Astrocyte of the cerebellum (primary cell): ENCODE results near the gene ARVCF.

Experiments used
- DNase-seq: peaks from one replicate; pipeline ENCODE4 v3.0.0-alpha.2; 2011; ENCODE audit warnings: low read depth
- H3K4me3 ChIP-seq: 2 replicates; pipeline ENCODE4 v1.5.1; 2011; ENCODE audit warnings: mild to moderate bottlenecking, low read depth, low read length, moderate library complexity
- in situ Hi-C: cut with HindIII; loops from 2 replicates; pipeline ENCODE4 v1.10.0; 2017; ENCODE audit warnings: low sequenced_read_pairs
- TF ChIP-seq, protein P1 (sequence below): IDR thresholded peaks from 2 replicates; pipeline ENCODE4 v1.5.1; 2012; ENCODE audit warnings: low read length, low read depth, moderate library complexity, mild to moderate bottlenecking; ENCODE audit errors: missing control alignments

ARVCF gene

GRCh38 chr22:20062766-20063083 lies 46.1 kb upstream of the ARVCF start:
- TF ChIP-seq, protein P1, sequence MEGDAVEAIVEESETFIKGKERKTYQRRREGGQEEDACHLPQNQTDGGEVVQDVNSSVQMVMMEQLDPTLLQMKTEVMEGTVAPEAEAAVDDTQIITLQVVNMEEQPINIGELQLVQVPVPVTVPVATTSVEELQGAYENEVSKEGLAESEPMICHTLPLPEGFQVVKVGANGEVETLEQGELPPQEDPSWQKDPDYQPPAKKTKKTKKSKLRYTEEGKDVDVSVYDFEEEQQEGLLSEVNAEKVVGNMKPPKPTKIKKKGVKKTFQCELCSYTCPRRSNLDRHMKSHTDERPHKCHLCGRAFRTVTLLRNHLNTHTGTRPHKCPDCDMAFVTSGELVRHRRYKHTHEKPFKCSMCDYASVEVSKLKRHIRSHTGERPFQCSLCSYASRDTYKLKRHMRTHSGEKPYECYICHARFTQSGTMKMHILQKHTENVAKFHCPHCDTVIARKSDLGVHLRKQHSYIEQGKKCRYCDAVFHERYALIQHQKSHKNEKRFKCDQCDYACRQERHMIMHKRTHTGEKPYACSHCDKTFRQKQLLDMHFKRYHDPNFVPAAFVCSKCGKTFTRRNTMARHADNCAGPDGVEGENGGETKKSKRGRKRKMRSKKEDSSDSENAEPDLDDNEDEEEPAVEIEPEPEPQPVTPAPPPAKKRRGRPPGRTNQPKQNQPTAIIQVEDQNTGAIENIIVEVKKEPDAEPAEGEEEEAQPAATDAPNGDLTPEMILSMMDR = no peak
- in situ Hi-C loops = no loop called here
- H3K4me3 ChIP-seq = no peak overlapping the region
- no peak for DNase-seq

DNA sequence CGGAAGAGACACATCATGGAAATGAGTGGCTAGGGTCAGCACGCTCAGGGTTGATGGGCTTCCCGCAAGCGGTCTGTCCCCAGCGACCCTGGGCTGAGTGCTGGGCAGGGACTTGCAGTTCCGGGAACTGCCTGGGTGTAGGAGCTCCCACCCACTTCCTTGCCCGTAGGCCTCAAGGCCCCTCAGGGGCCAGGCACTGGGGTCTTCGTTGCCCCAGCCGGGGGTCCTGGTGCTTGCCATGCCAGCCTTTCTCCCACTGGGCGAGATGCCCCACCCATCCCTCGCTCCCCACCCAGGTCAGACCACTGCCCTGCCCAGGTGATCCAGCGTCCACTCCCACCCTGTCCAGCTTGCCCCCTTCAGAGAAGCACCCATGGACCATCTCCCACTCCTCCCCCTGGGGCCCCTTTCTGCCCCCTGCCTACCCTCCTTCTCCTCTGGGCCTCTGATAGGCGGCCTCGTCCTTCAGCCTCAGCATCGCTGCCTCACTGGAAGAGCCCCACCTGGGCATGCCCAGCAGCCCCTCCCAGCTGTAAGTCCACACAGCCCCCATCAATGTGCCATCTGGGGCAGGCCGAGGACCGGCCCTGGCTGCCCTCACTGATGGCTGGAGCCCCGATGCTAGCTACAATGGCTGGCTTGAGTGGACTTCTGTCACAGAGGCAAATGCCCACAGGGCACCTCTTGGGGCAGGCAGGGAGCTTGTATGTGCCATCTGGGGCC lies 45.6 kb upstream of the ARVCF start:
- TF ChIP-seq, protein P1 = no peak
- in situ Hi-C loops = no loop called here
- no peak for DNase-seq
- no peak overlapping the region for H3K4me3 ChIP-seq

DNA sequence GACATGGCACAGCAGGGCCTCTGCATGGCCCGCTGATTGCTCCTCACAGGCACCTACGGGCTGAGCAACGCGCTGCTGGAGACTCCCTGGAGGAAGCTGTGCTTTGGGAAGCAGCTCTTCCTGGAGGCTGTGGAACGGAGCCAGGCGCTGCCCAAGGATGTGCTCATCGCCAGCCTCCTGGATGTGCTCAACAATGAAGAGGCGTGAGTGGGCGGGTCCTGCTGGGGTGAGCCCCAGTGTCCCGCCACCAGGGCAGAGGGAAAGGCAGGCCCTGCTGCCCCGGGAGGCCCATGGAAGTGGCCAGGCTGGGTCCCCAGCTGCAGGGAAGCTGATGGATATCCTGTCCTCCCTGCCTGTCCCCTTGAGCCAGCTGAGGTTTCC lies 44.8 kb upstream of the ARVCF start:
- in situ Hi-C loops = no loop called here
- TF ChIP-seq, protein P1 = no peak
- no peak for DNase-seq
- H3K4me3 ChIP-seq = no peak overlapping the region

DNA sequence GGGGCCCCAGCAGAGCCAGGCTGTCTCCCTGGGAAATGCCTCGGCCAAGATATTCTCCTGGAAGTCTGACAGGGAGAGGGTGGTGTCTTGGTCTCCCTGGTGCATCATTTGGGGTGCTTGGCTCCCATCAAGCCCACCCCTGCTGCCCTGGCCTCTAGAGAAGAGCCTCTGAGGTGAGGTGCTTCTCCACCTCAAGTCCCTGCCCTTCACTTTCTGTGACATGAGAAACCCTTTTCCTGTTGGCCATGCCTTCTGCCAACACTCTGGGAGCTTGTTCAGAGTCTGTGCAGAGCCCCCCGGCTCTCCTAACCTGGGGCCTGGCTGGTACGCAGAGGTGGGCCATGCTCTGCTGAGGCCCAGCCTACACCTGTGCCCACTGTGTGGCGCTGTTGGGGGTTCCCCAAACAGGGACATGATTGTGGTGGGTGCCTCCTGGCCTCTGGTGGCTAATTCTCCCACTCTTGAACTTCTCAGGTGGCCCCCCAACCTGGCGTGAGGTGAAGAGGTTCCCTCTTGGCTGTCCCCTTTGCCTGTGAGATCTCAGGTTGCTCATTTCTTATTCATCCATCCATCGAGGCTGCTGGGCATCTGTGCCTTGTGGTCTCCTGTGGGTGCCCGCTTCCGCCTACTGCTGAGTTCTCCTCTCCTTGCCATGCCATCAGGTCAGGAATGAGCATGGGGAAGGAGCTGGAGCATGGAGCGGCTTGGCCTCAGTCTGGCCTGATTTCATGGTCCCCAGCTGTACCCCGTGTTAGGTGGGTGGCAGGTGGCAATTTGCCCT lies 44.3 kb upstream of the ARVCF start:
- no peak for DNase-seq
- in situ Hi-C loops = no loop called here
- no peak overlapping the region for H3K4me3 ChIP-seq

DNA sequence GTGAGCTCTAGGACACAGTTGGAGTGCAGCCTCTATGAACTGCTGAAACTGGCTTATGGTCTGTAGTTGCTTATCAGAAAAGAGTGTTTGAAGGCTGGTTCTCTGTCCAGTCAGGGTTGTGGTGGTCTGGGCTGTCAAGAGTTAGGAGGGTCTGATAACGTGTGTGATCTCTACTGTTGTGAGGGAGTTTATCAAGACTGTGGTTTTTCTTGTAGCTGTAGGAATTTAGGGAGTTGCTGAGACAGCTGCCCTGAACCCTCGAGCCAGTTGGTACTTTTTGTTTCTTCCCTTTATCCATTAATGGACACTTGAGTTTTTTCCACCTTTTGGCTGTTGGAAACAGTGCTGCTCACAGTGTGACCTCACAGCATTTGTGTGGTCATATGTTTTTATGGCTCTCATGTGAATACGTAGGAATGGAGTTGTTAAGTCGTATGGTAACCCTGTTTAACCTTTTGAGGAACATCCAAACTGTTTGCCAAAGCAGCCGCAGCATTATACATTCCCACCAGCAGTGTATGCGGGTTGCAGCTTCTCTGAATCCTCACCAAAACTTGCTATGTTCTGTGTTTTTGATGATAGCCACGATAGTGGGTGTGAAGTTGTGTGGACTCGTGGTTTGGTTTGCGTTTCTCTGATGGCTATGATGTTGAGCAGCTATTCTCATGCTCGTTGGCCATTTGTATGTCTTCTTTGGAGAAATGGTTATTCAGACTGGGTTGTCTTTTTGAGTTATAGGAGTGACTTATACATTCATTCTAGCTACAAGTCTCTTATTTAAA lies 42.6 kb upstream of the ARVCF start:
- no peak for DNase-seq
- TF ChIP-seq, protein P1 = no peak
- no peak overlapping the region for H3K4me3 ChIP-seq
- in situ Hi-C loops = no loop called here

More for the DNA sequence above, 44.3 kb upstream of the ARVCF start:
- TF ChIP-seq, protein P1 = no peak

GRCh38 chr22:20057596-20058268 lies 41.1 kb upstream of the ARVCF start:
- no peak overlapping the region for H3K4me3 ChIP-seq
- in situ Hi-C loops = no loop called here
- DNase-seq = no peak
- TF ChIP-seq, protein P1 = no peak
